Hepatocyte (in vitro differentiated cells): ENCODE measurements around the gene ABCC6.

Experiments used
- EZH2 ChIP-seq: fragments of 200-600 bp; sonication (generic); IDR thresholded peaks from 2 replicates; pipeline ENCODE4 v1.6.1; 2016; ENCODE audit warnings: antibody characterized with exemption, mild to moderate bottlenecking, borderline replicate concordance
- TF ChIP-seq, protein P1 (sequence below): fragments of 200-600 bp; sonication (generic); IDR thresholded peaks from 2 replicates; pipeline ENCODE4 v1.5.1; 2016; ENCODE audit warnings: antibody characterized with exemption, mild to moderate bottlenecking; ENCODE audit not compliant: poor library complexity

DNA sequence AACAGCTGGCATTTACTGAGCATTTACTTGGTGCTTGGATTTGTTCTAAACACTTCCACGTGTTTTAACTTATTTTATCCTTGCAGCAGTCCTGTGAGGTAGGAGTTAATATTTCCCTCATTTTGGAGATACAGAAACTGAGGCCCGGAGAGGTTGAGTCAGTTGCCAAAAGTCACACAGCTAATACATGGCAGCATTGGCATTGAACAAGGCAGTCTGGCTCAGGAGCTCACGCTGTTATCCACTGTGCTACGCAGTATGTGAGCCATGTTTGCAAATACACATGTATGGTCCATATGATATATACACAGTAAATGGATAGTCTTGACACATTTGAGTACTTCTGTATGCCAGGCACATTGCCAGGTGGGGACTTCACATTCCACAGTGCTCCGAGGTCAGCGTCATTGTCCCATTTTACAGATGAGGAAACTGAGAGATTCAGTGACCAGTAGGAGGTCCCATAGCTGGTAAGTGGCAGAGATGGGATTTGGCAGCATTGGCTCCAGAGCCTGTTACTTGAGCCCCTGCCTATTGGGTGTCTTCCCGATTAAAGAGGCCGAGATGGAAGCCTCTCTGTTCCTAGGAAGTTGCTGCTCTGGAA is 110.7 kb downstream of the ABCC6 start:
- TF ChIP-seq, protein P1, sequence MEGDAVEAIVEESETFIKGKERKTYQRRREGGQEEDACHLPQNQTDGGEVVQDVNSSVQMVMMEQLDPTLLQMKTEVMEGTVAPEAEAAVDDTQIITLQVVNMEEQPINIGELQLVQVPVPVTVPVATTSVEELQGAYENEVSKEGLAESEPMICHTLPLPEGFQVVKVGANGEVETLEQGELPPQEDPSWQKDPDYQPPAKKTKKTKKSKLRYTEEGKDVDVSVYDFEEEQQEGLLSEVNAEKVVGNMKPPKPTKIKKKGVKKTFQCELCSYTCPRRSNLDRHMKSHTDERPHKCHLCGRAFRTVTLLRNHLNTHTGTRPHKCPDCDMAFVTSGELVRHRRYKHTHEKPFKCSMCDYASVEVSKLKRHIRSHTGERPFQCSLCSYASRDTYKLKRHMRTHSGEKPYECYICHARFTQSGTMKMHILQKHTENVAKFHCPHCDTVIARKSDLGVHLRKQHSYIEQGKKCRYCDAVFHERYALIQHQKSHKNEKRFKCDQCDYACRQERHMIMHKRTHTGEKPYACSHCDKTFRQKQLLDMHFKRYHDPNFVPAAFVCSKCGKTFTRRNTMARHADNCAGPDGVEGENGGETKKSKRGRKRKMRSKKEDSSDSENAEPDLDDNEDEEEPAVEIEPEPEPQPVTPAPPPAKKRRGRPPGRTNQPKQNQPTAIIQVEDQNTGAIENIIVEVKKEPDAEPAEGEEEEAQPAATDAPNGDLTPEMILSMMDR, result no peak
- no peak for TF ChIP-seq EZH2
